HFF-Myc (cell line): ENCODE measurements around the gene AHRR.

Experiments used
- DNase-seq: peaks from one replicate; pipeline ENCODE4 v3.0.0-alpha.2; 2011; ENCODE audit warnings: low read depth; ENCODE audit errors: extremely low read depth
- H3K4me3 ChIP-seq: replicated peaks from 2 replicates; pipeline ENCODE4 v1.5.1; 2011; ENCODE audit warnings: low read depth, mild to moderate bottlenecking, control low read depth, low read length
- TF ChIP-seq, protein P1 (sequence below): IDR thresholded peaks from 2 replicates; pipeline ENCODE4 v1.5.1; 2012; ENCODE audit warnings: mild to moderate bottlenecking, low read depth, low read length, control low read depth; ENCODE audit errors: missing control alignments

AHRR gene

DNA sequence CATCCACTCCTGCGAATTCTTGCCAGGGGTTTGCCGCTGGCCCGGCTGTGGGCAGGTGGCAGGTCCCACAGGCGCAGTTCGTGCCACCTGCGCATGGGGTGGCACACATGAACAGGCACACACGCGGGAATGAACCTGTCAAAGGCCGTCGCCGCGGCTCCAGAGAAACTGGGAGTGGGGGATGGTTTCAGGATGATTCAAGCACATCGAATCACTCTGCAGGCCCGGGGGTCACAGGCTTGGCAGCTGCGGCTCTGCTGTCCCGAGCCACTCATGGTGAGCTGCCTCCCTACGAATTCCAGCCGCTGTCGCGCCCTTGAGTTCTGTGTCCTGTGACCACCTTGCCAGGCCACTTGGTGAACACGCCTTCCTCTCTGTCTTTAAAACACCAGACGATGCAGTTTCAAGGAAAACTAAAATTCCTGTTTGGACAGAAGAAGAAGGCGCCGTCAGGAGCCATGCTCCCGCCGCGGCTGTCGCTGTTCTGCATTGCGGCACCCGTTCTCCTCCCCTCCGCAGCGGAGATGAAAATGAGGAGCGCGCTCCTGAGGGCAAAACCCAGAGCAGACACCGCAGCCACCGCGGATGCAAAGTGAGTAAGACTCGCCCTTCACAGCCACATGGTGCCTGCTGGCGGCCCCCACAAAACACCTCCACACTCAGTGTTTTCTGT lies 106.0 kb downstream of the AHRR start:
- no peak overlapping the region for H3K4me3 ChIP-seq
- no peak for DNase-seq
- TF ChIP-seq, protein P1, sequence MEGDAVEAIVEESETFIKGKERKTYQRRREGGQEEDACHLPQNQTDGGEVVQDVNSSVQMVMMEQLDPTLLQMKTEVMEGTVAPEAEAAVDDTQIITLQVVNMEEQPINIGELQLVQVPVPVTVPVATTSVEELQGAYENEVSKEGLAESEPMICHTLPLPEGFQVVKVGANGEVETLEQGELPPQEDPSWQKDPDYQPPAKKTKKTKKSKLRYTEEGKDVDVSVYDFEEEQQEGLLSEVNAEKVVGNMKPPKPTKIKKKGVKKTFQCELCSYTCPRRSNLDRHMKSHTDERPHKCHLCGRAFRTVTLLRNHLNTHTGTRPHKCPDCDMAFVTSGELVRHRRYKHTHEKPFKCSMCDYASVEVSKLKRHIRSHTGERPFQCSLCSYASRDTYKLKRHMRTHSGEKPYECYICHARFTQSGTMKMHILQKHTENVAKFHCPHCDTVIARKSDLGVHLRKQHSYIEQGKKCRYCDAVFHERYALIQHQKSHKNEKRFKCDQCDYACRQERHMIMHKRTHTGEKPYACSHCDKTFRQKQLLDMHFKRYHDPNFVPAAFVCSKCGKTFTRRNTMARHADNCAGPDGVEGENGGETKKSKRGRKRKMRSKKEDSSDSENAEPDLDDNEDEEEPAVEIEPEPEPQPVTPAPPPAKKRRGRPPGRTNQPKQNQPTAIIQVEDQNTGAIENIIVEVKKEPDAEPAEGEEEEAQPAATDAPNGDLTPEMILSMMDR = no peak

GRCh38 chr5:428219-428618 lies 106.7 kb downstream of the AHRR start:
- TF ChIP-seq, protein P1 = no peak
- no peak overlapping the region for H3K4me3 ChIP-seq
- no peak for DNase-seq

DNA sequence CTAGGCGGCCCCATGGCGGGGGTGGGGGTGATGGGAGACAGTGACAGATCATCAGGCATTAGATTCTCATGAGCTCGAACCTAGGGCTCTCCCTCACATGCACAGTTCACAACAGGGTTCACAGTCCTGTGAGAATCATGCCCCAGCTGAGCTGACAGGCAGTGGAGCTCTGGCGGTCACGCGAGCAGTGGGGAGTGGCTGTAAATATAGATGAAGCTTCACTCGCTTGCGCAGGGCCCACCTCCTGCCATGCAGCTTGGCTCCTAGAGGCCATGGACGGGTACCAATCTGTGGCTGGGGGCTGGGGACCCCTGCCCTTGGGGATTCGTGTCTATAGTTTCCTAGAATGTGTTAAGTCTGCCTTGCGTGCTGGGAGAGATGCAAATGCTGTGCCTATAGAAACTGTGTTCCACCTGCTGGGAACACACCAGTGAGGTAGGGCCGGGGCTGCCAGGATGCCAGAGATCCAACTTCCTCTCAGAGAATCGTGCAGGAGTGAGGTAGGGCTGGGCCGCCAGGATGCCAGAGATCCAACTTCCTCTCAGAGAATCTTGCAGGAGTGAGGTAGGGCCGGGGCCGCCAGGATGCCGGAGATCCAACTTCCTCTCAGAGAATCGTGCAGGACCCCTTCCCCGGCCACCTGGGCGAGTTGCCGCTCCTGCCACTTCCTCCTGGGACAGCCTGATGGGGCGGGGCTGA lies 107.4 kb downstream of the AHRR start:
- DNase-seq = no peak
- no peak overlapping the region for H3K4me3 ChIP-seq
- TF ChIP-seq, protein P1 = no peak

- TF ChIP-seq, protein P1 = no peak
- DNase-seq = no peak
- H3K4me3 ChIP-seq = no peak overlapping the region
Measured at GRCh38 chr5:429453-430188, 108.1 kb downstream of the AHRR start.

GRCh38 chr5:430214-430925 lies 108.9 kb downstream of the AHRR start:
- DNase-seq = no peak
- TF ChIP-seq, protein P1 = no peak
- H3K4me3 ChIP-seq = no peak overlapping the region

GRCh38 chr5:431001-431710 lies 109.6 kb downstream of the AHRR start:
- no peak overlapping the region for H3K4me3 ChIP-seq
- TF ChIP-seq, protein P1 = peak; percentile 80
- no peak for DNase-seq
